CD1c-positive myeloid dendritic cell (primary cell): ENCODE results near the gene PEAK3.
A peak's percentile ranks its signal among the peaks of the same experiment; 100 is the strongest.

ENCODE experiments used
- DNase-seq: peaks from one replicate; pipeline ENCODE4 v3.0.0-alpha.2; 2016; ENCODE audit errors: extremely low spot score

Gene PEAK3

GRCh38 chr19:2271234-2272103 lies 10.5 kb downstream of the PEAK3 start:
- no peak for DNase-seq

- DNase-seq: peak; percentile 96
Observed at GRCh38 chr19:2270423-2271233, 11.3 kb downstream of the PEAK3 start.

GRCh38 chr19:2270157-2270422 lies 11.9 kb downstream of the PEAK3 start:
- DNase-seq: no peak

DNA sequence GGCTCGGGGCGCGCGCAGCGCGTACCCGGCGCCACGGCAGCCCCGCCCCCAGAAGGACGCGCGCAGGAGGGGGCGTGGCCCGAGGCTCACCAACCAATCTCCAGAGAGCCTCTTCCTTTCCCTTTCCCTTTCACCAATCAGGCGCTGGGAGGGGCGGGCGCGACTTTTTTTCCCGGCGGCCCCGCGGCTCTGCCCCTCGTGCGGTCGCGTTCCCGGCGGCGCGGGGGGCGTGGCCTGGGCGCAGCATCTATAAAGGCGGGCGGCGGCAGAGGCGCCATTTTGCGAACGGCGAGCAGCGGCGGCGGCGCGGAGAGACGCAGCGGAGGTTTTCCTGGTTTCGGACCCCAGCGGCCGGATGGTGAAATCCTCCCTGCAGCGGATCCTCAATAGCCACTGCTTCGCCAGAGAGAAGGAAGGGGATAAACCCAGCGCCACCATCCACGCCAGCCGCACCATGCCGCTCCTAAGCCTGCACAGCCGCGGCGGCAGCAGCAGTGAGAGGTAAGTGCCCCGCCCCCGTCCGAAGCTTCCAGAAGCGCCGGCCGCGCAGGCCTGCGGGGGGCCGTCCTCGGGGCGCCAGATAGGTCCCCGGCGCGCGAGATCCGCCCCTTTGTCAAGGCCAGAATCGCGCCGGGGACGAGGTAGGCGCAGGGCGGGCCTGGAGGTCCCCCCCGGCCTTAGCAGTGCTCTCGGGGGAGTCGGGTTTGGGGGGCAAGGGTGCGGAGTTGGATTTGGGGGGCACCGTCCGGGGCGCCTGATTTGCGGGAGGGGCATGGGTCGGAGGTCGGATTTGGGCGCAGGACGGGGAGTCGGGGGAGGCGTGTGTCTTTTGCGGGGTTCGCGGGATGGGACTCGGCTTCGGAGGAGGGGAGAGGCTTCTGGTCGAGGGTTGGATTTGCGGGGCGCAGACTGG lies 12.5 kb downstream of the PEAK3 start:
- DNase-seq: peak; percentile 98

DNA sequence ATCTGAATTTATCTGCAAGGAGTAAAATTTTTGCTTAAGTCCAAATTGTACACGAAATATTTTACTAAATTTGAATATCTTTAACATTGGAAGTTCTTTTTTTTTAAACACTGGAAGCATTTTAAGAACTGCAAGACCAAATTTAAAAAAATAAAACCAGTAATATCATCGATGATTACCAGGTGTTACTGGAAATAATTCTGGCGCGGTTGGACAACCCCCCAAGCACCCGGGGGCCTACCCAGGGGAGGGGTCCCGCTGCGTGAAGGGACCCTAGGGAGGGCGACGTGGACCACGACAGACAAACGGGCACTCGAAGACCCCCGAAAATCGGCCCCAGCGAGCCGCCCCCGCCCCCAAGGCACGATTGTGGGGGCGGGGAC lies 13.1 kb downstream of the PEAK3 start:
- DNase-seq: no peak

GRCh38 chr19:2268480-2268830 lies 13.5 kb downstream of the PEAK3 start:
- no peak for DNase-seq

GRCh38 chr19:2266183-2266993 lies 15.6 kb downstream of the PEAK3 start:
- DNase-seq: peak; percentile 94

GRCh38 chr19:2261438-2262172 lies 20.4 kb downstream of the PEAK3 start:
- DNase-seq: peak; percentile 64

GRCh38 chr19:2260341-2260805 lies 21.6 kb downstream of the PEAK3 start:
- no peak for DNase-seq

- DNase-seq: no peak
Observed at GRCh38 chr19:2259336-2259735, 22.6 kb downstream of the PEAK3 start.

DNA sequence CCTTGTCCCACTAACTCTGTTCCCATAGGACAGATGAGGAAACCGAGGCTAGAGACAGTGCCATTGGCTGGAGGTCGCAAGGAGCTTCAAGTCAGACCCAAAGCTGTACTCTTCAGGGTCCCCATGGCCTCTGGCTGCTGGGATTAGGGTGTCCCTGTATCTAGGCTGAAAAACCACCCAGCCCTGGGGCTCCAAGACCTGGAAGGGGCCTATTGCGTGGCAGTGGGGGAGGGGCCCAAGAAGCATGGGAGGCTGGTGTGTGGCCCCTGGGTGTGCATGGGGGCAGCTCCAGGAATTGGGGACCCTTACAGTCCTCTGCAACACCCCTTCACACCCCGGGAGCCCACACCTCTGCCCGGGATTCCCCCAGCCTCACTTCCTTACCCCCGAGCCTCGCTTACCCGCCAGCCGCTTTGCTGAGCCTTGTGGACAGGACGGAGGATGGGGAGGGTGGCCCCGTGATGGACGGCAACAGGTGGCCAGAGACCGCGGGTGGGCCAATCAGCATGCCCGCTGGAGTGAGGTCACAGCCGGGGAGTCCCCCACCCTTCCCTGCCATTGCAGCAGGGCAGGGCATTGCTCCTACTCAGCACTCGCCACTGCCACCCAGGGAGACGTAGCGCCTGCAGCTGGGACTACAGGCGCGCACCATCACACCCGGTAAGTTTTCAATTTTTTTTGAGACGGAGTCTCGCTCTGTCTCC lies 25.8 kb downstream of the PEAK3 start, which contains the start of gene JSRP1:
JSRP1 (minus strand) TSS at position 436 of the 704 bp plus-strand sequence. CDS start 1,103 bp downstream, outside the sequence.
- DNase-seq: no peak

GRCh38 chr19:2255112-2255845 lies 26.7 kb downstream of the PEAK3 start:
- no peak for DNase-seq

GRCh38 chr19:2254064-2254872 lies 27.7 kb downstream of the PEAK3 start:
- no peak for DNase-seq

DNA sequence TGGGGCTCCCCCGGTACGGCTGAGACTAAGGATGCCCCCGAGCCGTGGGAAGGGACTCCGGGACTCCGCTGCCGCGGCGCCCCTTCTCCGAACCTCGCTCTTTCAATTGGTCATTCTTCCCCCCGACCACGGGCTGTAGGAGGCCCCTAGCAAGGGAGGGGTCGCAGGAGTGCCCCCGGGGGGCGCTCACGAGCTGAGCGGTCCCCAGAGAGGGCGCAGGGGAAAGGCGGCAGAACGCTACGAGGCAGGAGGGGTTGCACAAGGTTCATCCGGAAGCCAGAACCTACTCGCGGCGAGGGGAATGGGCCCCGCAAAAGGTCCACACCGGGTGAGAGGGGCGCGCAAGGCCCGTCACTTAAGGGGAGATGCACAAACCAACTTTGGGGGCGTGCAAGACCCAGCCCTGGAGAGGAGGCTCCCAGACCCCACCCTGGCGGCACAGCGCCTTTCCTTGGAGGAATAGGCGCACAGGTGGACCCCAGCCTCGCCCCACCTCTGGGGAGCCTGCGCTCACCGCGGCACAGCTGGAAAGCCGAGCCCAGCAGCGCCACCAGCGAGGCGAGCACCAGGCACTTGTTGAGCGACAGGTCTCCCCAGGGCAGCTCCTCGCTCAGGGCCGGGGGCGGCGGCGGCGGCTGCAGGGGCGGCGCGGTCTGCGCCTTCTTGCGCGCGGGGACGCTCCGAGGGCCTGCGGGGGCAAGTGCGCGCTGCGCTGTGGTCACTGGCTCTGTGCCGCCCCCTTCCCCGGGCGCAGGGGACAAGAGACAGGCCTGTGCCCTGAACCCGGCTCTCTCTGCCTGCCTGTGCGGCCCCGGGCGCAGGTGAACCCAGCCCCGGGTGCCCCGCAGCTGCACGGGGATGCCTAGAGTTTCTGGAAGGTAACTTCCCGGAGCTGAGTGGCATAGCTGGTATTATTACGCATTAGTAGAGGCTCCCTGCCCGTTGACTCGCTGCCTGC lies 28.6 kb downstream of the PEAK3 start:
- DNase-seq: peak; percentile 25

GRCh38 chr19:2252797-2253105 lies 29.2 kb downstream of the PEAK3 start:
- no peak for DNase-seq

DNA sequence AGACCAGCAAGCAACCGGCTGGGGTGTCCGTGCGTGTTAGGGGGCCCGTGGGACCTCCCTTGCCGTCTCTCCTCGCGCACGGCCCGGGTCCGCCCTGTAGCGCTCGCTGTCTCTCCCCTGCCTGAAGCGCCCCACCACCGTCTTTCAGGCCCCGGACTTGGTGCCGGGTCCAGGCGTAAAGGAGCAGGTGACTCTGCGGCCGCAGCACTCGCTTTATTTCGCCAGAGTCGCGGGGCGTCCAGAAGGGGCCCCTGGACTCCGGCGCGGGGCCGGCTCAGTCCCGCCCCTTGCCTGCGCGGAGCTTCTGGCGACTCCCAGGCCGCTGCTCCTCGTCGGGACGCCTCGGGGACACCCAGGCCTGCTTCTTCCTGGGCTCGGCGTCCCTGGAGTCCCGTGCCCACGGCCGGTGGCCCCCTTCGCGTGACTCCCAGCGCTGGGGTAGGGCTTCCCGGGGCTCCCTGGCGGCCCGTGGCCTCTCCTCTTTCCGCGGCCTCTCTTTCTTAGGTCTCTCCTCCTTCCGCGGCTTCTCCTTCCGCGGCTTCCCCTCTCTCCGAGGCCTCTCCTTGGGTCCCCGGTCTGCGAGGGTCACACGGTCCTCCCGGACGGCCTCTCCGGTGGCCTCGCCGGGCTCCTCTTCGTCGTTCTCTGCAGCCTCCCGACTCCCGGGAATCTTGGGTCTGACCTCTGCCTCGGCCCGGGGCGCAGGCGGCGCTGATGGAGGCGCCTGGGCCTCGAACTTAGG lies 29.7 kb downstream of the PEAK3 start:
- no peak for DNase-seq
